ENCODE data around the gene KRCC1. TPM values are rescaled to one million over a fixed set of nuclear protein-coding genes. Genes with fewer than 3 reads are reported as not detected.
A peak's percentile ranks its signal among the peaks of the same experiment; 100 is the strongest.
"Not testable (repeated sequence)": the region's sequence is repeated elsewhere in the genome, so short reads cannot be mapped to it uniquely, and the experiment has no call there.

KRCC1 gene
- total and polyA plus RNA-seq, 9 of the 15 experiments (the other 6 are each of a cell fraction or from before 2014, with no cell fraction given) = 1.9 to 6.0 (median 2.2) TPM

GRCh38 chr2:88017780-88018038, 37.9 kb downstream of the KRCC1 start:
- WGBS (ENCODE audit: insufficient coverage, low coverage, missing lambda C conversion rate) = 16% methylated on average over 2 of the region's 2 CpGs
- H3K9me1 ChIP-seq (ENCODE audit: control insufficient read depth, insufficient read depth, low read length); DNase-seq (ENCODE audit: extremely low read depth in 1 of 4, low spot score in 3 of 4); H3K36me3 ChIP-seq (ENCODE audit: control insufficient read depth, insufficient read depth, low read length); BruUV-seq (replicated peaks); CTCF ChIA-PET (ENCODE audit: low intra/inter-chr PET ratio); H4K20me1 ChIP-seq (replicated peaks; ENCODE audit: control insufficient read depth, insufficient read depth, low read length); ATAC-seq; H3K27me3 ChIP-seq (ENCODE audit: control insufficient read depth in 2 of 2, insufficient read depth in 2 of 2, low read length in 2 of 2); H3K79me2 ChIP-seq (ENCODE audit: control insufficient read depth, insufficient read depth, low read length); FAIRE-seq; H3K9me3 ChIP-seq (replicated peaks; ENCODE audit: control insufficient read depth, insufficient read depth, low read depth, low read length): not testable (repeated sequence)
- in situ Hi-C loops (cut with MboI) (loop anchor here (10.0 to 25.0 kb wide), 3 partner anchors 137 to 780 kb away; no protein-coding TSS in a partner anchor), intact Hi-C loops (cut with micrococcal nuclease) (loop anchor here (5.0 kb wide), 1 partner anchor 145 kb away; no protein-coding TSS in a partner anchor)
- Histone ChIP-seq H2AFZ (ENCODE audit: low read depth, low read length) (peak overlapping the region; percentile 99), H3K9ac (ENCODE audit: insufficient read depth in 1 of 2, low read depth in 2 of 2, low read length in 2 of 2) (peak overlapping the region; percentile 89 to 98; a peak in 3 of 4 replicates), H3K4me2 (ENCODE audit: insufficient read depth, low read length) (peak overlapping the region; percentile 84), H3K4me1 (replicated peaks in 1 of 2; ENCODE audit: control insufficient read depth in 2 of 2, insufficient read depth in 2 of 2, low read length in 2 of 2) (peaks cover 17% of the 10 kb centered on the region in 2 experiments; a peak in 4 of 5 replicates), H3K4me3 (peak overlapping the region; percentile 55), H3K27ac (ENCODE audit: extremely low read depth, low read depth, low read length) (peak overlapping the region; percentile 100)
- peak; percentile 46; the same call in 1 of the 2 replicates for TF ChIP-seq POLR2A (conservative IDR thresholded peaks at IDR 0.05)
- POLR2A ChIA-PET = interaction anchor here (2.1 to 2.8 kb wide), 3 partner anchors 12 to 37 kb away, joined by 4 to 24 read pairs (median 10); no protein-coding TSS in a partner anchor

- Histone ChIP-seq H3K4me1 (replicated peaks in 1 of 2; ENCODE audit: control insufficient read depth in 2 of 2, insufficient read depth in 2 of 2, low read length in 2 of 2) (peaks cover 12 to 15% of the 10 kb centered on the region in 2 experiments; a peak in 4 of 5 replicates), H3K9me3 (replicated peaks; ENCODE audit: control insufficient read depth, insufficient read depth, low read depth, low read length) (peaks cover 2% of the 10 kb centered on the region; the same call in 1 of the 2 replicates), H2AFZ (ENCODE audit: low read depth, low read length) (peak overlapping the region; percentile 99), H3K4me2 (ENCODE audit: insufficient read depth, low read length) (peak overlapping the region; percentile 84), H3K27me3 (ENCODE audit: control insufficient read depth in 2 of 2, insufficient read depth in 2 of 2, low read length in 2 of 2) (no peaks in the 10 kb centered on the region), H3K79me2 (ENCODE audit: control insufficient read depth, insufficient read depth, low read length) (no peaks in the 10 kb centered on the region), H3K4me3 (peak overlapping the region; percentile 55), H3K27ac (ENCODE audit: extremely low read depth, low read depth, low read length) (peak overlapping the region; percentile 100), H3K36me3 (ENCODE audit: control insufficient read depth, insufficient read depth, low read length) (no peaks in the 10 kb centered on the region), H4K20me1 (replicated peaks; ENCODE audit: control insufficient read depth, insufficient read depth, low read length) (no peaks in the 10 kb centered on the region; the same call in 1 of the 2 replicates), H3K9ac (ENCODE audit: insufficient read depth in 1 of 2, low read depth in 2 of 2, low read length in 2 of 2) (peak overlapping the region; percentile 89 to 98), H3K9me1 (ENCODE audit: control insufficient read depth, insufficient read depth, low read length) (no peaks in the 10 kb centered on the region)
- TSS peak; percentile 69 for BruUV-seq (replicated peaks)
- CTCF ChIA-PET (ENCODE audit: low intra/inter-chr PET ratio) = interaction anchor here (0.7 kb wide), 1 partner anchor 48 kb away, joined by 3 read pairs; no protein-coding TSS in a partner anchor
- peak; percentile 14 to 79 (median 52) for DNase-seq (ENCODE audit: extremely low read depth in 1 of 4, low spot score in 3 of 4)
- in situ Hi-C loops (cut with MboI) = loop anchor here (10.0 to 25.0 kb wide), 3 partner anchors 138 to 780 kb away; no protein-coding TSS in a partner anchor
- WGBS (ENCODE audit: insufficient coverage, low coverage, missing lambda C conversion rate) = 6% methylated on average over 32 of the region's 46 CpGs
- POLR2A ChIA-PET = interaction anchor here (0.6 to 2.8 kb wide), 9 partner anchors 8 to 146 kb away, joined by 3 to 24 read pairs (median 6); no protein-coding TSS in a partner anchor
- ATAC-seq = peak; percentile 77
- peak; percentile 23 for FAIRE-seq
- intact Hi-C loops (cut with micrococcal nuclease) = loop anchor here (1.0 to 5.0 kb wide), 2 partner anchors 38 to 145 kb away; partner anchors contain the start of gene KRCC1
- TF ChIP-seq FUS (optimal IDR thresholded peaks at IDR 0.05; ENCODE audit: low read depth, low read length) (no peak), POLR2G (IDR thresholded peaks at IDR 0.05; ENCODE audit: low read depth, low read length) (peak; percentile 56; the same call in 1 of the 2 replicates), ZNF778 (CRISPR knock-in tag; IDR thresholded peaks at IDR 0.05) (no peak), PKNOX1 (IDR thresholded peaks at IDR 0.05) (peak; percentile 96), STAG1 (CRISPR knock-in tag; IDR thresholded peaks at IDR 0.05; ENCODE audit: borderline replicate concordance) (0 out of 2 replicates have a peak, but pooled peaks have one; percentile 7), HNRNPL (IDR thresholded peaks at IDR 0.05; ENCODE audit: low read depth, low read length) (no peak)
Observed at GRCh38 chr2:88016960-88017779, 38.4 kb downstream of the KRCC1 start.
